Measurements from ENCODE around the gene TMEM175. TPM values are rescaled to one million over a fixed set of nuclear protein-coding genes. Genes with fewer than 3 reads are reported as not detected.

The TMEM175 gene, protein sequence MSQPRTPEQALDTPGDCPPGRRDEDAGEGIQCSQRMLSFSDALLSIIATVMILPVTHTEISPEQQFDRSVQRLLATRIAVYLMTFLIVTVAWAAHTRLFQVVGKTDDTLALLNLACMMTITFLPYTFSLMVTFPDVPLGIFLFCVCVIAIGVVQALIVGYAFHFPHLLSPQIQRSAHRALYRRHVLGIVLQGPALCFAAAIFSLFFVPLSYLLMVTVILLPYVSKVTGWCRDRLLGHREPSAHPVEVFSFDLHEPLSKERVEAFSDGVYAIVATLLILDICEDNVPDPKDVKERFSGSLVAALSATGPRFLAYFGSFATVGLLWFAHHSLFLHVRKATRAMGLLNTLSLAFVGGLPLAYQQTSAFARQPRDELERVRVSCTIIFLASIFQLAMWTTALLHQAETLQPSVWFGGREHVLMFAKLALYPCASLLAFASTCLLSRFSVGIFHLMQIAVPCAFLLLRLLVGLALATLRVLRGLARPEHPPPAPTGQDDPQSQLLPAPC
- 13.5 and 15.8 TPM in 2 replicates for polyA plus RNA-seq (2013)

DNA sequence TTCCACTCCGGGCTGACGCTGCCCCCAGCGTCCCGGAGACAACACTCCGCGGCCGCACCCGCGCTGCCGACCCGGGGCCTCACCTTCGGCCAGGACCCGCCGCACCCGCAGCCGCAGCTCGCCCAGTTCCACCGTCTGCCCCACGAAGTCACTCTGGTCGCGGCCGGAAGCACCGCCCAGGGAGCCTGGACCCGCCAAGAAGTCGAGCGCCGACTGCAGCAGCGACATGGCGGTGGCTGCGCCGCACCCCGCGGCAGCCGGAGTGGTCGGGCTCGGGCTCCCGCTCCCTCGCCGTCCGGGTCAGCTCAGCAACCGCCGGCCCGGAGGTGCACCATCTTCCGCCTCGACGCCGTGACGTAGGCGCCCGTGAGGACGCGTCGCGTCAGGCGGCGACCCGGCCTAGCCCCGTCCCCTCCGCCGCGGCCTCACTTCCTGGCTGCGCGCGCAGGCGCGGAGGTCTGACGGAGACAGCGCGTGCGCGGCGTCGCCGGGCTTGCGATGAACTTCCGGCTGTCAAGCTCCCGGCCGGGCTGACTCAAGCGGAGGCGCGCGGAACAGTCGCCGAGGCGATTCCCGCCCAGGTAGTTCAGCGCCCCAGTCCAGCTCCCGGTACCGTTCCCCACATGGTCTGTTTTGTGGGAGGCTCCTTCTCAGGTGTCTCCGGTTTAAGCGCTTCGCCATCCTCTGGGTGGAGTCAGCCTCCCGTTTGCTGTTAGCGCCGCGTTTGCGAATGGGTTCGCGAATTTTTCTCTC is at the start of gene TMEM175, which contains the start of gene GAK:
Gene TMEM175 (plus strand): TSS at position 501 of the 753 bp plus-strand sequence. CDS start 15,280 bp downstream, outside the sequence.
Gene GAK (minus strand): TSS at position 357 of the 753 bp plus-strand sequence. CDS start 129 bp downstream, at position 228.
- H2BK120ac ChIP-seq (ENCODE audit: insufficient read depth, low read length, poor library complexity): peak within 1 kb of the TSS; percentile 61
- H3K9ac ChIP-seq (ENCODE audit: low read length): peak within 1 kb of the TSS; percentile 98
- peak within 1 kb of the TSS; percentile 65 for H2AFZ ChIP-seq (ENCODE audit: insufficient read depth, low read length, poor library complexity)
- H3K27me3 ChIP-seq (ENCODE audit: insufficient read depth, low read length): no peaks in the 10 kb centered on the region
- no peaks in the 10 kb centered on the region for H3K9me3 ChIP-seq (ENCODE audit: insufficient read depth, low read depth, low read length)
- peak within 1 kb of the TSS; percentile 88 for H4K91ac ChIP-seq (ENCODE audit: low read depth, low read length)
- H3K4ac ChIP-seq (ENCODE audit: low read depth, low read length): peak within 1 kb of the TSS; percentile 95
- peak; percentile 97 to 99 for DNase-seq
- peaks cover 7 to 8% of the 10 kb centered on the region in 2 experiments for H3K4me1 ChIP-seq (ENCODE audit: control insufficient read depth in 1 of 2, insufficient read depth in 2 of 2, low read length in 2 of 2)
- peak within 1 kb of the TSS; percentile 67 for H2BK5ac ChIP-seq (ENCODE audit: low read depth, low read length, poor library complexity)
- peaks cover 22% of the 10 kb centered on the region for H3K79me2 ChIP-seq (ENCODE audit: control insufficient read depth, insufficient read depth, low read length, poor library complexity)
- peak within 1 kb of the TSS; percentile 100 for H3K4me2 ChIP-seq (ENCODE audit: low read length)
- H3K4me3 ChIP-seq (ENCODE audit: low read depth, low read length): peak within 1 kb of the TSS; percentile 100
- H3K27ac ChIP-seq (ENCODE audit: low read depth, low read length): peak within 1 kb of the TSS; percentile 50
- peak within 1 kb of the TSS; percentile 95 for H4K8ac ChIP-seq (ENCODE audit: low read depth, low read length)
- peak within 1 kb of the TSS; percentile 83 for H4K12ac ChIP-seq (ENCODE audit: low read depth, low read length)
- WGBS (ENCODE audit: extremely low coverage, insufficient coverage, insufficient read length): no CpG with 5 or more reads among the region's 99 CpGs
- no peak within 1 kb of the TSS for H3K23ac ChIP-seq (ENCODE audit: low read length)
- H3K36me3 ChIP-seq (ENCODE audit: control insufficient read depth in 1 of 2, insufficient read depth in 2 of 2, low read length in 2 of 2): peaks cover 0 to 5% of the 10 kb centered on the region in 2 experiments
- H3K14ac ChIP-seq (ENCODE audit: low read length): peak within 1 kb of the TSS; percentile 94
- H2AK5ac ChIP-seq (ENCODE audit: low read length): peak within 1 kb of the TSS; percentile 96
- peak within 1 kb of the TSS; percentile 86 for H3K18ac ChIP-seq (ENCODE audit: low read length)
- H3K79me1 ChIP-seq (ENCODE audit: low read length): peaks cover 7% of the 10 kb centered on the region
- no peak within 1 kb of the TSS for H2BK12ac ChIP-seq (ENCODE audit: low read length)

DNA sequence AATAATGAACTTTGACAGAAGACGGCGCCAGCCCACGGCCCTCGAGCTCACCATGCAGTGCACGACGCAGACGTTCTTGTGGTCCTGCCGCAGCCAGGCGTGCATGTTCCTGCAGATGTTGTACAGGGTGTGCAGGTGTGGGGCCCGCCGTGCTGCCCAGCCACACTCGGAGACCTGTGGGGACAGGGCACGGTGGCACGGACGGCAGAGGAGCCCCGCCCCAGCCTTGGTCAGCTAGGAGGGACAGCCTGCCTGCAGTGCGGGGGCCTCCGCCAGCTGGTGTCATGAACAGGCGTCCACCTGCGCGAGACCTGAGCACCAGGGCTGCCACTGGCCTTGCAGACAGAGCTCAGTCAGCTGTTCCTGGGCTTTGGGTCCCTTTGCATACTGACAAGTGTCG is 49.6 kb upstream of the TMEM175 start:
- Histone ChIP-seq H3K14ac (ENCODE audit: low read length) (no peak overlapping the region), H3K9ac (ENCODE audit: low read length) (no peak overlapping the region), H2BK120ac (ENCODE audit: insufficient read depth, low read length, poor library complexity) (no peak overlapping the region), H3K79me2 (ENCODE audit: control insufficient read depth, insufficient read depth, low read length, poor library complexity) (no peaks in the 10 kb centered on the region), H3K79me1 (ENCODE audit: low read length) (no peaks in the 10 kb centered on the region), H2AK5ac (ENCODE audit: low read length) (no peak overlapping the region), H3K36me3 (ENCODE audit: control insufficient read depth in 1 of 2, insufficient read depth in 2 of 2, low read length in 2 of 2) (peaks cover 83 to 84% of the 10 kb centered on the region in 2 experiments), H3K27me3 (ENCODE audit: insufficient read depth, low read length) (no peaks in the 10 kb centered on the region), H4K12ac (ENCODE audit: low read depth, low read length) (no peak overlapping the region), H3K9me3 (ENCODE audit: insufficient read depth, low read depth, low read length) (peaks cover 8% of the 10 kb centered on the region), H4K8ac (ENCODE audit: low read depth, low read length) (no peak overlapping the region), H4K91ac (ENCODE audit: low read depth, low read length) (no peak overlapping the region), H3K4me1 (ENCODE audit: control insufficient read depth in 1 of 2, insufficient read depth in 2 of 2, low read length in 2 of 2) (no peaks in the 10 kb centered on the region), H3K18ac (ENCODE audit: low read length) (no peak overlapping the region), H3K4me3 (ENCODE audit: low read depth, low read length) (no peak overlapping the region), H3K23ac (ENCODE audit: low read length) (no peak overlapping the region), H2AFZ (ENCODE audit: insufficient read depth, low read length, poor library complexity) (no peak overlapping the region), H3K4me2 (ENCODE audit: low read length) (no peak overlapping the region), H3K27ac (ENCODE audit: low read depth, low read length) (no peak overlapping the region), H3K4ac (ENCODE audit: low read depth, low read length) (no peak overlapping the region), H2BK5ac (ENCODE audit: low read depth, low read length, poor library complexity) (no peak overlapping the region), H2BK12ac (ENCODE audit: low read length) (no peak overlapping the region)
- no CpG with 5 or more reads among the region's 22 CpGs for WGBS (ENCODE audit: extremely low coverage, insufficient coverage, insufficient read length)
- DNase-seq: no peak

DNA sequence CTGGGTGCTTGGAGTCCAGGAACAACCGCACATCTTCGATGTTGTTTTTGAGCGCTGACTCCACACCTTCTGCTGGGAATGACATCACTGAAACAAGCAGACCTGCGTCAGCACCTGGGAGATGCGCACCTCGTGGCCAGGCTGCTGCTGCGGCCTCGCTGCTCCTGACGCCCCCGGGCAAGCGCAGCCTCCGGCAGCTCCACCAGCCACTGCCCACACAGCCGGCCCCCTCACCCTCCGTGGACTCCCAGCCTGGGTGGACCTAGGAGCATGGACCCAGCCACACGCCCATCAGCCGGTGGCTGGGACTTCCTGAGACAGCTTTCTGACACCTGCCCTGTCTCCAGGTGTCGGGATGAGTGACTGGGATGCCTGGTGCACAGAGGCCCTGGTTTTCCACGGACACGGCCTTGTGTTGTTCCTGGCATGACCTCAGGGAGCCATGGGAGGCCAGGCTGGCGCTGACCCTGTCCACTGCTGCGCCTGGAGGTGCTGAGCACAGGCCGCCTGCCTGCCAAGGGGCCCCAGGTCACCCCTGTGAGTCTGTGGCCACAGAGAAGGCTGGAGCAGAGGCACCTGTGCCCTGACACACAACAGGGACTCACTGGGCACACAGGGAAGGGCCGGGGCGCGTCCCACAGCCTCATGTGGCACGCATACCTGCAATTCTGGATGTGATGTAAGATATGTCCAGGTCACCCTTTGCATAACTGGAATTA is 48.7 kb upstream of the TMEM175 start:
- Histone ChIP-seq H2BK12ac (ENCODE audit: low read length) (no peak overlapping the region), H3K9me3 (ENCODE audit: insufficient read depth, low read depth, low read length) (peaks cover 8% of the 10 kb centered on the region), H3K23ac (ENCODE audit: low read length) (no peak overlapping the region), H3K18ac (ENCODE audit: low read length) (no peak overlapping the region), H3K4me1 (ENCODE audit: control insufficient read depth in 1 of 2, insufficient read depth in 2 of 2, low read length in 2 of 2) (no peaks in the 10 kb centered on the region), H3K4ac (ENCODE audit: low read depth, low read length) (no peak overlapping the region), H3K9ac (ENCODE audit: low read length) (no peak overlapping the region), H3K27me3 (ENCODE audit: insufficient read depth, low read length) (no peaks in the 10 kb centered on the region), H3K4me2 (ENCODE audit: low read length) (no peak overlapping the region), H3K36me3 (ENCODE audit: control insufficient read depth in 1 of 2, insufficient read depth in 2 of 2, low read length in 2 of 2) (peaks cover 92% of the 10 kb centered on the region in 2 experiments), H2AFZ (ENCODE audit: insufficient read depth, low read length, poor library complexity) (no peak overlapping the region), H3K79me1 (ENCODE audit: low read length) (no peaks in the 10 kb centered on the region), H4K8ac (ENCODE audit: low read depth, low read length) (no peak overlapping the region), H4K91ac (ENCODE audit: low read depth, low read length) (no peak overlapping the region), H3K79me2 (ENCODE audit: control insufficient read depth, insufficient read depth, low read length, poor library complexity) (no peaks in the 10 kb centered on the region), H2BK5ac (ENCODE audit: low read depth, low read length, poor library complexity) (no peak overlapping the region), H3K4me3 (ENCODE audit: low read depth, low read length) (no peak overlapping the region), H3K27ac (ENCODE audit: low read depth, low read length) (no peak overlapping the region), H3K14ac (ENCODE audit: low read length) (no peak overlapping the region), H4K12ac (ENCODE audit: low read depth, low read length) (no peak overlapping the region), H2AK5ac (ENCODE audit: low read length) (no peak overlapping the region), H2BK120ac (ENCODE audit: insufficient read depth, low read length, poor library complexity) (no peak overlapping the region)
- DNase-seq: no peak
- no CpG with 5 or more reads among the region's 26 CpGs for WGBS (ENCODE audit: extremely low coverage, insufficient coverage, insufficient read length)

DNA sequence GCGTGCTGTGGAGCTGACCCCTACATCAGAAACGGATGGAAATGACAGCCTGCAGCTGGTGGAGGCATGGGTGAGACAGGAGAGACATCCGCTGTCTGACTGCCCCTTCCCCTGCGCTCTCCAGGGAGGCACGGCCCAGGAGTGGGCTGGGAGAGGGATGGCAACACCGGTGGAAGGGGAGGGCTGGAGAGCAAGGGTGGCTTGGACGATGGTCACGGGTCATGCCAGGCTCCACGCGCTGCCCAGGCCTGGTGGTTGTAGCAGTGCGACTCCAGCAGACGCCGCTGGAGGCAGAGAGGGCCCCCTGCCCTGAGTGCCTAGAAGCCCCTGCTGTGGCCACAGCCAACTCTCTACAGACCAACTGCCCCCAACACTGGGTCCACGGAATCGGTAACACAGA is 48.0 kb upstream of the TMEM175 start:
- no peak for DNase-seq
- Histone ChIP-seq H3K27ac (ENCODE audit: low read depth, low read length) (no peak overlapping the region), H3K79me2 (ENCODE audit: control insufficient read depth, insufficient read depth, low read length, poor library complexity) (no peaks in the 10 kb centered on the region), H3K36me3 (ENCODE audit: control insufficient read depth in 1 of 2, insufficient read depth in 2 of 2, low read length in 2 of 2) (peaks cover 92 to 93% of the 10 kb centered on the region in 2 experiments), H3K23ac (ENCODE audit: low read length) (no peak overlapping the region), H3K4me3 (ENCODE audit: low read depth, low read length) (no peak overlapping the region), H3K4me1 (ENCODE audit: control insufficient read depth in 1 of 2, insufficient read depth in 2 of 2, low read length in 2 of 2) (no peaks in the 10 kb centered on the region), H2AFZ (ENCODE audit: insufficient read depth, low read length, poor library complexity) (no peak overlapping the region), H2AK5ac (ENCODE audit: low read length) (no peak overlapping the region), H3K27me3 (ENCODE audit: insufficient read depth, low read length) (no peaks in the 10 kb centered on the region), H3K18ac (ENCODE audit: low read length) (no peak overlapping the region), H3K14ac (ENCODE audit: low read length) (no peak overlapping the region), H3K4ac (ENCODE audit: low read depth, low read length) (no peak overlapping the region), H3K9ac (ENCODE audit: low read length) (no peak overlapping the region), H3K9me3 (ENCODE audit: insufficient read depth, low read depth, low read length) (peaks cover 8% of the 10 kb centered on the region), H4K8ac (ENCODE audit: low read depth, low read length) (no peak overlapping the region), H4K91ac (ENCODE audit: low read depth, low read length) (no peak overlapping the region), H2BK5ac (ENCODE audit: low read depth, low read length, poor library complexity) (no peak overlapping the region), H2BK120ac (ENCODE audit: insufficient read depth, low read length, poor library complexity) (no peak overlapping the region), H2BK12ac (ENCODE audit: low read length) (no peak overlapping the region), H3K79me1 (ENCODE audit: low read length) (no peaks in the 10 kb centered on the region), H4K12ac (ENCODE audit: low read depth, low read length) (no peak overlapping the region), H3K4me2 (ENCODE audit: low read length) (no peak overlapping the region)
- WGBS (ENCODE audit: extremely low coverage, insufficient coverage, insufficient read length): no CpG with 5 or more reads among the region's 15 CpGs
